ENCODE data around the gene METTL25B.

The METTL25B gene

GRCh38 chr1:156709031-156709430 lies 19.2 kb upstream of the METTL25B start:
- Histone ChIP-seq H3K4me1 (ENCODE audit: insufficient read depth, low read length, poor library complexity, severe bottlenecking) (peaks cover 17% of the 10 kb centered on the region), H3K4me2 (ENCODE audit: low read depth, low read length, poor library complexity, severe bottlenecking) (no peak overlapping the region)

GRCh38 chr1:156709757-156710489 lies 18.3 kb upstream of the METTL25B start:
- no peak overlapping the region for H2AFZ ChIP-seq (ENCODE audit: low read length)
- no peaks in the 10 kb centered on the region for H3F3A ChIP-seq (ENCODE audit: low read depth)
- H4K20me1 ChIP-seq (ENCODE audit: insufficient read depth, low read length, poor library complexity, severe bottlenecking): no peaks in the 10 kb centered on the region
- no peaks in the 10 kb centered on the region for H3K9me2 ChIP-seq (replicated peaks; ENCODE audit: low read depth, low read length)
- H3K27me3 ChIP-seq (ENCODE audit: insufficient read depth, low read length, poor library complexity, severe bottlenecking): no peaks in the 10 kb centered on the region
- H3K36me3 ChIP-seq (ENCODE audit: insufficient read depth, low read length): no peaks in the 10 kb centered on the region
- H3K9me3 ChIP-seq (ENCODE audit: insufficient read depth, low read depth, low read length): no peaks in the 10 kb centered on the region
- TF ChIP-seq EZH2phosphoT487 (IDR thresholded peaks at IDR 0.05; ENCODE audit: borderline replicate concordance) (no peak), CTCF (conservative IDR thresholded peaks at IDR 0.05; ENCODE audit: low read length) (no peak)
- H3K4me3 ChIP-seq (ENCODE audit: low read length, poor library complexity, severe bottlenecking): no peak overlapping the region
- no peak overlapping the region for H3K4me2 ChIP-seq (ENCODE audit: low read depth, low read length, poor library complexity, severe bottlenecking)
- no peaks in the 10 kb centered on the region for H3K79me2 ChIP-seq (ENCODE audit: insufficient read depth, low read length)
- H3K9ac ChIP-seq (ENCODE audit: low read depth, low read length, poor library complexity, severe bottlenecking): no peak overlapping the region
- peaks cover 17% of the 10 kb centered on the region for H3K4me1 ChIP-seq (ENCODE audit: insufficient read depth, low read length, poor library complexity, severe bottlenecking)

More at GRCh38 chr1:156709031-156709430, 19.2 kb upstream of the METTL25B start:
- H3K9ac ChIP-seq (ENCODE audit: low read depth, low read length, poor library complexity, severe bottlenecking): no peak overlapping the region
- H4K20me1 ChIP-seq (ENCODE audit: insufficient read depth, low read length, poor library complexity, severe bottlenecking): no peaks in the 10 kb centered on the region
- H3K4me3 ChIP-seq (ENCODE audit: low read length, poor library complexity, severe bottlenecking): no peak overlapping the region
- H3K9me3 ChIP-seq (ENCODE audit: insufficient read depth, low read depth, low read length): no peaks in the 10 kb centered on the region
- no peak overlapping the region for H2AFZ ChIP-seq (ENCODE audit: low read length)
- H3K9me2 ChIP-seq (replicated peaks; ENCODE audit: low read depth, low read length): no peaks in the 10 kb centered on the region
- H3K27me3 ChIP-seq (ENCODE audit: insufficient read depth, low read length, poor library complexity, severe bottlenecking): no peaks in the 10 kb centered on the region
- no peaks in the 10 kb centered on the region for H3F3A ChIP-seq (ENCODE audit: low read depth)
- H3K36me3 ChIP-seq (ENCODE audit: insufficient read depth, low read length): no peaks in the 10 kb centered on the region
- H3K79me2 ChIP-seq (ENCODE audit: insufficient read depth, low read length): no peaks in the 10 kb centered on the region
- no peak for TF ChIP-seq CTCF (conservative IDR thresholded peaks at IDR 0.05; ENCODE audit: low read length)
- no peak for TF ChIP-seq EZH2phosphoT487 (IDR thresholded peaks at IDR 0.05; ENCODE audit: borderline replicate concordance)

GRCh38 chr1:156711011-156711817 lies 17.1 kb upstream of the METTL25B start:
- H3K4me1 ChIP-seq (ENCODE audit: insufficient read depth, low read length, poor library complexity, severe bottlenecking): peaks cover 8% of the 10 kb centered on the region

More at GRCh38 chr1:156711011-156711817, 17.1 kb upstream of the METTL25B start:
- Histone ChIP-seq H3K27me3 (ENCODE audit: insufficient read depth, low read length, poor library complexity, severe bottlenecking) (no peaks in the 10 kb centered on the region), H3K36me3 (ENCODE audit: insufficient read depth, low read length) (no peaks in the 10 kb centered on the region), H3K4me2 (ENCODE audit: low read depth, low read length, poor library complexity, severe bottlenecking) (no peak overlapping the region), H3K4me3 (ENCODE audit: low read length, poor library complexity, severe bottlenecking) (no peak overlapping the region), H4K20me1 (ENCODE audit: insufficient read depth, low read length, poor library complexity, severe bottlenecking) (no peaks in the 10 kb centered on the region), H3K79me2 (ENCODE audit: insufficient read depth, low read length) (no peaks in the 10 kb centered on the region), H3F3A (ENCODE audit: low read depth) (no peaks in the 10 kb centered on the region), H3K9me2 (replicated peaks; ENCODE audit: low read depth, low read length) (no peaks in the 10 kb centered on the region), H2AFZ (ENCODE audit: low read length) (no peak overlapping the region), H3K9ac (ENCODE audit: low read depth, low read length, poor library complexity, severe bottlenecking) (no peak overlapping the region), H3K9me3 (ENCODE audit: insufficient read depth, low read depth, low read length) (no peaks in the 10 kb centered on the region)
- TF ChIP-seq CTCF (conservative IDR thresholded peaks at IDR 0.05; ENCODE audit: low read length) (no peak), EZH2phosphoT487 (IDR thresholded peaks at IDR 0.05; ENCODE audit: borderline replicate concordance) (no peak)
